SK-N-SH treated with all-trans-retinoic acid at 6 μM for 48 hours (cell line): ENCODE results near the gene TMA7B.

Experiments used
- OSR1 ChIP-seq: fragments of 250-450 bp; sonication (Bioruptor Pico); IDR thresholded peaks from 2 replicates; pipeline ENCODE4 v1.8.0; 2022; ENCODE audit warnings: moderate library complexity, mild to moderate bottlenecking, inconsistent platforms
- TOX ChIP-seq: fragments of 250-450 bp; sonication (Bioruptor Pico); IDR thresholded peaks from 2 replicates; pipeline ENCODE4 v1.8.0; 2021; ENCODE audit warnings: mild to moderate bottlenecking, moderate library complexity, borderline replicate concordance
- ZFP3 ChIP-seq: fragments of 250-450 bp; sonication (Bioruptor Pico); IDR thresholded peaks from 2 replicates; pipeline ENCODE4 v1.5.0; 2020; ENCODE audit warnings: mild to moderate bottlenecking, moderate library complexity
- ZNF70 ChIP-seq: fragments of 450-650 bp; formaldehyde crosslinking; IDR thresholded peaks from 2 replicates; pipeline ENCODE4 v1.5.0; 2020; ENCODE audit warnings: mild to moderate bottlenecking, moderate library complexity

- TF ChIP-seq OSR1 (CRISPR knock-in tag) = no peak
- no peak for TF ChIP-seq TOX (CRISPR knock-in tag)
- TF ChIP-seq ZFP3 (CRISPR knock-in tag) = no peak
- no peak for TF ChIP-seq ZNF70 (CRISPR knock-in tag)
Observed at GRCh38 chr22:40000171-40000570, 40.0 kb downstream of the TMA7B start.
